ENCODE measurements around the gene RNF10. TPM values are rescaled to one million over a fixed set of nuclear protein-coding genes. Genes with fewer than 3 reads are reported as not detected.
"Not testable (repeated sequence)": the region's sequence is repeated elsewhere in the genome, so short reads cannot be mapped to it uniquely, and the experiment has no call there.

RNF10 gene
- total RNA-seq (2014; rRNA removed; shearing (Covaris generic)), result 62.8 and 88.0 TPM in 2 replicates

GRCh38 chr12:120534203-120534702, at the start of gene RNF10:
RNF10 (plus strand) TSS chr12:120534356; CDS start chr12:120534812, 456 bp downstream.
- DNase-seq (ENCODE audit: low spot score), result peak; percentile 88

- DNase-seq (ENCODE audit: low spot score), result no peak
These were observed 47.9 kb upstream of the RNF10 start for GRCh38 chr12:120485961-120486881.

GRCh38 chr12:120487552-120487951, 46.6 kb upstream of the RNF10 start:
- DNase-seq (ENCODE audit: low spot score), result not testable (repeated sequence)

- no peak for DNase-seq (ENCODE audit: low spot score)
These were observed 46.0 kb upstream of the RNF10 start for GRCh38 chr12:120488057-120488640.

GRCh38 chr12:120489018-120489417, 45.1 kb upstream of the RNF10 start:
- no peak for DNase-seq (ENCODE audit: low spot score)

- no peak for DNase-seq (ENCODE audit: low spot score)
These were observed 43.8 kb upstream of the RNF10 start for GRCh38 chr12:120490325-120490724.

- no peak for DNase-seq (ENCODE audit: low spot score)
These were observed 43.2 kb upstream of the RNF10 start for GRCh38 chr12:120490833-120491512.

- no peak for DNase-seq (ENCODE audit: low spot score)
These were observed 38.9 kb upstream of the RNF10 start for GRCh38 chr12:120495186-120495730.

GRCh38 chr12:120495731-120496412, 38.3 kb upstream of the RNF10 start, which contains the start of gene DYNLL1:
DYNLL1 (plus strand) TSS chr12:120496113; CDS start chr12:120496422, 309 bp downstream.
- peak; percentile 99 for DNase-seq (ENCODE audit: low spot score)

GRCh38 chr12:120496413-120497340, 37.5 kb upstream of the RNF10 start:
- DNase-seq (ENCODE audit: low spot score), result peak; percentile 37

- DNase-seq (ENCODE audit: low spot score), result no peak
These were observed 36.5 kb upstream of the RNF10 start for GRCh38 chr12:120497524-120498150.

GRCh38 chr12:120498870-120499515, 35.2 kb upstream of the RNF10 start:
- DNase-seq (ENCODE audit: low spot score), result no peak

GRCh38 chr12:120500581-120500980, 33.6 kb upstream of the RNF10 start:
- DNase-seq (ENCODE audit: low spot score), result no peak

GRCh38 chr12:120504587-120504986, 29.6 kb upstream of the RNF10 start:
- no peak for DNase-seq (ENCODE audit: low spot score)

GRCh38 chr12:120508537-120508936, 25.6 kb upstream of the RNF10 start:
- DNase-seq (ENCODE audit: low spot score), result no peak

- no peak for DNase-seq (ENCODE audit: low spot score)
These were observed 20.2 kb upstream of the RNF10 start for GRCh38 chr12:120514002-120514401.

GRCh38 chr12:120515496-120515895, 18.7 kb upstream of the RNF10 start:
- no peak for DNase-seq (ENCODE audit: low spot score)

GRCh38 chr12:120519324-120519723, 14.8 kb upstream of the RNF10 start:
- not testable (repeated sequence) for DNase-seq (ENCODE audit: low spot score)

GRCh38 chr12:120522568-120522967, 11.6 kb upstream of the RNF10 start:
- DNase-seq (ENCODE audit: low spot score), result no peak

Data from HT-29 (cell line).